Measurements from ENCODE around the gene TCERG1L. TPM values are rescaled to one million over a fixed set of nuclear protein-coding genes. Genes with fewer than 3 reads are reported as not detected.

TCERG1L gene
- total RNA-seq, 1 donor from 2014 or later: 3.5 TPM

GRCh38 chr10:131350245-131350644, 38.7 kb upstream of the TCERG1L start:
- Histone ChIP-seq H3K36me3 (ENCODE audit: insufficient read depth, low read length) (no peaks in the 10 kb centered on the region), H3K4me2 (ENCODE audit: low read length) (no peak overlapping the region), H3K27me3 (ENCODE audit: insufficient read depth, low read length) (no peaks in the 10 kb centered on the region), H3K79me2 (ENCODE audit: insufficient read depth, low read length) (no peaks in the 10 kb centered on the region), H3K9me3 (ENCODE audit: insufficient read depth, low read depth, low read length) (peaks cover 19% of the 10 kb centered on the region), H3K4me3 (ENCODE audit: insufficient read depth, low read depth, low read length) (no peak overlapping the region), H3K27ac (ENCODE audit: low read depth, low read length) (no peak overlapping the region), H3K9ac (ENCODE audit: low read length) (no peak overlapping the region), H3K4me1 (ENCODE audit: insufficient read depth, low read length) (no peaks in the 10 kb centered on the region), H2AFZ (ENCODE audit: low read depth, low read length) (no peak overlapping the region), H4K20me1 (ENCODE audit: insufficient read depth, low read length) (no peaks in the 10 kb centered on the region)
- no peak overlapping the region for H3K27ac Mint-ChIP-seq (ENCODE audit: unreplicated experiment)
- peaks cover 42% of the 10 kb centered on the region for H3K27me3 Mint-ChIP-seq (ENCODE audit: low read depth, unreplicated experiment)
- FAIRE-seq (no peak), DNase-seq (ENCODE audit: low read depth) (no peak)
- no peaks in the 10 kb centered on the region for H3K36me3 Mint-ChIP-seq (ENCODE audit: low read depth, unreplicated experiment)
- H3K4me3 Mint-ChIP-seq (ENCODE audit: unreplicated experiment): no peak overlapping the region
- TF ChIP-seq EZH2 (IDR thresholded peaks at IDR 0.05; ENCODE audit: insufficient read depth, low read length) (no peak), CTCF (IDR thresholded peaks at IDR 0.05; ENCODE audit: insufficient read depth, low read depth, low read length) (no peak)
- peaks cover 5% of the 10 kb centered on the region for H3K9me3 Mint-ChIP-seq (ENCODE audit: unreplicated experiment)
- no peaks in the 10 kb centered on the region for H3K4me1 Mint-ChIP-seq (ENCODE audit: low read depth, unreplicated experiment)

- Histone ChIP-seq H3K4me2 (ENCODE audit: low read length) (no peak overlapping the region), H3K9me3 (ENCODE audit: insufficient read depth, low read depth, low read length) (peaks cover 18% of the 10 kb centered on the region), H2AFZ (ENCODE audit: low read depth, low read length) (no peak overlapping the region), H3K27ac (ENCODE audit: low read depth, low read length) (no peak overlapping the region), H4K20me1 (ENCODE audit: insufficient read depth, low read length) (no peaks in the 10 kb centered on the region), H3K36me3 (ENCODE audit: insufficient read depth, low read length) (no peaks in the 10 kb centered on the region), H3K9ac (ENCODE audit: low read length) (no peak overlapping the region), H3K79me2 (ENCODE audit: insufficient read depth, low read length) (no peaks in the 10 kb centered on the region), H3K4me3 (ENCODE audit: insufficient read depth, low read depth, low read length) (no peak overlapping the region), H3K27me3 (ENCODE audit: insufficient read depth, low read length) (no peaks in the 10 kb centered on the region), H3K4me1 (ENCODE audit: insufficient read depth, low read length) (no peaks in the 10 kb centered on the region)
- no peak for DNase-seq (ENCODE audit: low read depth)
- FAIRE-seq: no peak
- Mint-ChIP-seq H3K4me3 (ENCODE audit: unreplicated experiment) (no peak overlapping the region), H3K9me3 (ENCODE audit: unreplicated experiment) (peaks cover under 1% of the 10 kb centered on the region), H3K4me1 (ENCODE audit: low read depth, unreplicated experiment) (no peaks in the 10 kb centered on the region), H3K27me3 (ENCODE audit: low read depth, unreplicated experiment) (peaks cover 39% of the 10 kb centered on the region), H3K36me3 (ENCODE audit: low read depth, unreplicated experiment) (no peaks in the 10 kb centered on the region), H3K27ac (ENCODE audit: unreplicated experiment) (no peak overlapping the region)
- TF ChIP-seq EZH2 (IDR thresholded peaks at IDR 0.05; ENCODE audit: insufficient read depth, low read length): no peak
- TF ChIP-seq CTCF (IDR thresholded peaks at IDR 0.05; ENCODE audit: insufficient read depth, low read depth, low read length): no peak
Observed at GRCh38 chr10:131346456-131346855, 34.9 kb upstream of the TCERG1L start.

GRCh38 chr10:131345691-131346090, 34.2 kb upstream of the TCERG1L start:
- no peak overlapping the region for H3K4me2 ChIP-seq (ENCODE audit: low read length)

More at GRCh38 chr10:131345691-131346090, 34.2 kb upstream of the TCERG1L start:
- Mint-ChIP-seq H3K4me1 (ENCODE audit: low read depth, unreplicated experiment) (no peaks in the 10 kb centered on the region), H3K27me3 (ENCODE audit: low read depth, unreplicated experiment) (peaks cover 36% of the 10 kb centered on the region), H3K4me3 (ENCODE audit: unreplicated experiment) (no peak overlapping the region), H3K9me3 (ENCODE audit: unreplicated experiment) (peaks cover 4% of the 10 kb centered on the region), H3K27ac (ENCODE audit: unreplicated experiment) (no peak overlapping the region), H3K36me3 (ENCODE audit: low read depth, unreplicated experiment) (no peaks in the 10 kb centered on the region)
- no peaks in the 10 kb centered on the region for H3K36me3 ChIP-seq (ENCODE audit: insufficient read depth, low read length)
- no peak overlapping the region for H3K27ac ChIP-seq (ENCODE audit: low read depth, low read length)
- no peaks in the 10 kb centered on the region for H3K4me1 ChIP-seq (ENCODE audit: insufficient read depth, low read length)
- FAIRE-seq (no peak), DNase-seq (ENCODE audit: low read depth) (no peak)
- no peak for TF ChIP-seq EZH2 (IDR thresholded peaks at IDR 0.05; ENCODE audit: insufficient read depth, low read length)
- no peak for TF ChIP-seq CTCF (IDR thresholded peaks at IDR 0.05; ENCODE audit: insufficient read depth, low read depth, low read length)
- H3K4me3 ChIP-seq (ENCODE audit: insufficient read depth, low read depth, low read length): no peak overlapping the region
- H3K79me2 ChIP-seq (ENCODE audit: insufficient read depth, low read length): no peaks in the 10 kb centered on the region
- no peaks in the 10 kb centered on the region for H3K27me3 ChIP-seq (ENCODE audit: insufficient read depth, low read length)
- H3K9me3 ChIP-seq (ENCODE audit: insufficient read depth, low read depth, low read length): peaks cover 12% of the 10 kb centered on the region
- H2AFZ ChIP-seq (ENCODE audit: low read depth, low read length): no peak overlapping the region
- H3K9ac ChIP-seq (ENCODE audit: low read length): no peak overlapping the region
- no peaks in the 10 kb centered on the region for H4K20me1 ChIP-seq (ENCODE audit: insufficient read depth, low read length)
